ENCODE results near the gene TRHDE.

TRHDE gene

GRCh38 chr12:72273499-72273837 lies 1.3 kb downstream of the TRHDE start:
- ATAC-seq = no peak

GRCh38 chr12:72273851-72274351 lies 1.7 kb downstream of the TRHDE start:
- no peak for TF ChIP-seq PPARA (CRISPR knock-in tag; IDR thresholded peaks at IDR 0.05; ENCODE audit: borderline replicate concordance)
- no peak for TF ChIP-seq ZNF70 (CRISPR knock-in tag; IDR thresholded peaks at IDR 0.05)
- TF ChIP-seq ESRRG (CRISPR knock-in tag; IDR thresholded peaks at IDR 0.05) = no peak
- no peak for TF ChIP-seq BACH2 (CRISPR knock-in tag; IDR thresholded peaks at IDR 0.05; ENCODE audit: borderline replicate concordance)
- TF ChIP-seq OSR1 (CRISPR knock-in tag; IDR thresholded peaks at IDR 0.05) = no peak
- no peak for TF ChIP-seq ZNF8 (CRISPR knock-in tag; IDR thresholded peaks at IDR 0.05)
- TF ChIP-seq ZFP30 (CRISPR knock-in tag; IDR thresholded peaks at IDR 0.05) = no peak
- TF ChIP-seq RARB (CRISPR knock-in tag; IDR thresholded peaks at IDR 0.05) = no peak
- TF ChIP-seq ARNTL (CRISPR knock-in tag; IDR thresholded peaks at IDR 0.05; ENCODE audit: borderline replicate concordance, low read depth) = no peak
- TF ChIP-seq SNAI2 (CRISPR knock-in tag; IDR thresholded peaks at IDR 0.05) = no peak
- no peak for TF ChIP-seq POU6F1 (CRISPR knock-in tag; IDR thresholded peaks at IDR 0.05; ENCODE audit: borderline replicate concordance, low read depth)
- TF ChIP-seq ISL1 (CRISPR knock-in tag; IDR thresholded peaks at IDR 0.05) = no peak
- ATAC-seq = no peak

More at GRCh38 chr12:72273499-72273837, 1.3 kb downstream of the TRHDE start:
- no peak for TF ChIP-seq ARNTL (CRISPR knock-in tag; IDR thresholded peaks at IDR 0.05; ENCODE audit: borderline replicate concordance, low read depth)
- no peak for TF ChIP-seq GLIS3 (CRISPR knock-in tag; IDR thresholded peaks at IDR 0.05)
- no peak for TF ChIP-seq ZNF70 (CRISPR knock-in tag; IDR thresholded peaks at IDR 0.05)
- no peak for TF ChIP-seq PPARA (CRISPR knock-in tag; IDR thresholded peaks at IDR 0.05; ENCODE audit: borderline replicate concordance)

GRCh38 chr12:72274931-72275330 lies 2.8 kb downstream of the TRHDE start:
- ATAC-seq = no peak
- TF ChIP-seq TOX (CRISPR knock-in tag; IDR thresholded peaks at IDR 0.05; ENCODE audit: borderline replicate concordance) (no peak), POU6F1 (CRISPR knock-in tag; IDR thresholded peaks at IDR 0.05; ENCODE audit: borderline replicate concordance, low read depth) (no peak), ZC3H10 (CRISPR knock-in tag; IDR thresholded peaks at IDR 0.05) (no peak), ESRRG (CRISPR knock-in tag; IDR thresholded peaks at IDR 0.05) (no peak), TSHZ2 (CRISPR knock-in tag; IDR thresholded peaks at IDR 0.05) (no peak), ZNF70 (CRISPR knock-in tag; IDR thresholded peaks at IDR 0.05) (no peak), CSRNP3 (CRISPR knock-in tag; IDR thresholded peaks at IDR 0.05) (no peak), OSR1 (CRISPR knock-in tag; IDR thresholded peaks at IDR 0.05) (no peak)

- no peak for ATAC-seq
- no peak for TF ChIP-seq ESRRG (CRISPR knock-in tag; IDR thresholded peaks at IDR 0.05)
- TF ChIP-seq ZFP30 (CRISPR knock-in tag; IDR thresholded peaks at IDR 0.05) = no peak
- TF ChIP-seq ARNTL (CRISPR knock-in tag; IDR thresholded peaks at IDR 0.05; ENCODE audit: borderline replicate concordance, low read depth) = no peak
- no peak for TF ChIP-seq OSR1 (CRISPR knock-in tag; IDR thresholded peaks at IDR 0.05)
- no peak for TF ChIP-seq ZNF70 (CRISPR knock-in tag; IDR thresholded peaks at IDR 0.05)
- TF ChIP-seq GLIS3 (CRISPR knock-in tag; IDR thresholded peaks at IDR 0.05) = no peak
- no peak for TF ChIP-seq CSRNP3 (CRISPR knock-in tag; IDR thresholded peaks at IDR 0.05)
- TF ChIP-seq ZNF565 (CRISPR knock-in tag; conservative IDR thresholded peaks at IDR 0.05; ENCODE audit: low read depth) = no peak
- TF ChIP-seq CREB5 (CRISPR knock-in tag; IDR thresholded peaks at IDR 0.05; ENCODE audit: low read depth) = no peak
- TF ChIP-seq TSHZ2 (CRISPR knock-in tag; IDR thresholded peaks at IDR 0.05) = no peak
Observed at GRCh38 chr12:72275526-72275925, 3.4 kb downstream of the TRHDE start.
